A673 (cell line): ENCODE data around the gene TBX3. TPM values are rescaled to one million over a fixed set of nuclear protein-coding genes. Genes with fewer than 3 reads are reported as not detected.

Source experiments
- BruUV-seq: library from RNA; stranded (reverse); fragments of 400-500 nt; replicated peaks from 2 replicates; lab custom pipeline; 2021; lab: Mats Ljungman, UMichigan
- CTCF ChIA-PET: fragments of 300-600 bp; sonication (Branson Sonifier 250); formaldehyde crosslinking; loops from one replicate; lab custom pipeline; 2022; ENCODE audit warnings: antibody characterized with exemption; lab: Charles Lee
- POLR2A ChIA-PET: fragments of 300-600 bp; sonication (Branson Sonifier 250); formaldehyde crosslinking; loops from one replicate; lab custom pipeline; 2022; ENCODE audit warnings: antibody characterized with exemption; ENCODE audit not compliant: low non-redundant PET; lab: Charles Lee
- DNase-seq: peaks from one replicate; pipeline ENCODE4 v3.0.0-alpha.2; 2015; ENCODE audit warnings: low spot score
- H3K27ac ChIP-seq: fragments of 200-600 bp; sonication (generic); 2 replicates; pipeline ENCODE4 v1.5.1; 2016; ENCODE audit warnings: mixed run types, low read depth, mild to moderate bottlenecking, mixed read lengths, antibody characterized with exemption, low read length; ENCODE audit not compliant: poor library complexity, severe bottlenecking
- H3K27me3 ChIP-seq: fragments of 200-600 bp; sonication (generic); replicated peaks from 2 replicates; pipeline ENCODE4 v1.6.1; 2017; ENCODE audit warnings: mixed run types, low read depth, mild to moderate bottlenecking, mixed read lengths, antibody characterized with exemption, low read length; ENCODE audit not compliant: insufficient read depth, poor library complexity
- H3K36me3 ChIP-seq: fragments of 200-600 bp; sonication (generic); 2 replicates; pipeline ENCODE4 v1.6.1; 2016; ENCODE audit warnings: mixed run types, mild to moderate bottlenecking, mixed read lengths, antibody characterized with exemption, low read length; ENCODE audit not compliant: insufficient read depth, poor library complexity, severe bottlenecking
- H3K4me1 ChIP-seq: fragments of 200-600 bp; sonication (generic); 2 replicates; pipeline ENCODE4 v1.6.1; 2017; ENCODE audit warnings: mixed run types, mild to moderate bottlenecking, mixed read lengths, antibody characterized with exemption, low read length; ENCODE audit not compliant: insufficient read depth, poor library complexity, severe bottlenecking
- H3K4me3 ChIP-seq: fragments of 200-600 bp; sonication (generic); 2 replicates; pipeline ENCODE4 v1.5.1; 2016; ENCODE audit warnings: low read depth, mixed run types, mild to moderate bottlenecking, mixed read lengths, low read length; ENCODE audit not compliant: poor library complexity, severe bottlenecking
- H3K9me3 ChIP-seq: fragments of 200-600 bp; sonication (generic); 2 replicates; pipeline ENCODE4 v1.6.1; 2016; ENCODE audit warnings: mixed run types, low read depth, mild to moderate bottlenecking, mixed read lengths, antibody characterized with exemption, low read length; ENCODE audit not compliant: poor library complexity, severe bottlenecking
- EZH2 ChIP-seq: fragments of 200-600 bp; sonication (generic); IDR thresholded peaks from 2 replicates; pipeline ENCODE4 v1.6.1; 2017; ENCODE audit warnings: borderline replicate concordance, low read depth, mild to moderate bottlenecking, mixed read lengths, antibody characterized with exemption, low read length; ENCODE audit not compliant: poor library complexity, severe bottlenecking
- intact Hi-C: fragments of 100-400 bp; cut with micrococcal nuclease; formaldehyde crosslinking; loops from one replicate; pipeline ENCODE4 v1.10.0; 2022; ENCODE audit not compliant: unreplicated experiment
- total RNA-seq: library from RNA; stranded (reverse); gene quantifications from 2 replicates; pipeline ENCODE4 v1.2.3, GENCODE V29; 2021
- TF ChIP-seq, protein P1 (sequence below): fragments of 300-800, 200-600 bp; sonication (generic); conservative IDR thresholded peaks from 2 replicates; pipeline ENCODE4 v1.5.1; 2017; ENCODE audit warnings: low read depth, mild to moderate bottlenecking, antibody characterized with exemption, low read length, moderate library complexity, mixed read lengths

Gene TBX3
- total RNA-seq, 1 experiment from 2014 or later = 1.4 TPM

DNA sequence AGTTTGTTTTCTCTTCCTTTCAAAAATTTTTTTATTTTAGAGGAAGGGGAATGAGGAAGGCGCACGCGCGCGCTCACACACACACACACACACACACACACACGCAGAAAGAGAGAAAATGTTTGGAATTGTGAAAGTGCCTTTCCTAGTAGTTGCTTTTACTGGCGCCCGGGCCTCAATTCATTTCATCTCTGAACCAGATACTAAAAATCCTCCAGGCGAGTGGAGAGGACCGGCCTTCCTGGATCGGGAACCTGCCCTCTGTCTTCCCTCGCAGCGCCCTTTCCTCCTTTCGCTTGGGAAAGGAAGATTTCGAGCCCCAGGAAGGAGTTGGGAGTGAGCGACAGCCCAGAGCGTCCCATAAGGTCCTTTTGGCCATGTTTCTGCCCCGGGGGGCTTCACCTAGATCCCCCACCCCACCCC, 7.8 kb upstream of the TBX3 start:
- DNase-seq = no peak
- intact Hi-C loops = no loop called here
- POLR2A ChIA-PET = no interaction called here

DNA sequence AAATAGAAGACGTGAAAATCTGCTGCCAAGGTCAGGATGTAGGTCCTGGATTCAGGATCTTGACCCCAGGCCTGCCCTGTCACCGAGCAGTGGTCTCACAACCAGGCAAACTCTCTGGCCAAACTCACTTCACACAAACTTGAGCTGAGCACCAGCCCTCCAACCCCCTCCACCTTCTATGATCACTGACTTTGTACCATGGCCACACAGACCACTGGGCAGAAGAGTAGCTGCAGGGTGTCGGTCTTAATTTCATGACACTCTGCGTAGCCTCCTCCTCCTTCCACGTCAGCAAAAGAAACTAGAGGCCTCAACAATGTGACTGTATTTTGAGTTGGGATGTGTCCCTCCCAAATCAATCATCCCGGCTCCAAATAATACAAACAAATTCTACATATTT, 7.2 kb upstream of the TBX3 start:
- Histone ChIP-seq H3K4me3 (no peak overlapping the region), H3K36me3 (no peaks in the 10 kb centered on the region), H3K27ac (no peak overlapping the region), H3K9me3 (no peaks in the 10 kb centered on the region), H3K27me3 (peaks cover 74% of the 10 kb centered on the region), H3K4me1 (no peaks in the 10 kb centered on the region)
- POLR2A ChIA-PET = no interaction called here
- TF ChIP-seq EZH2 = no peak
- TF ChIP-seq, protein P1, sequence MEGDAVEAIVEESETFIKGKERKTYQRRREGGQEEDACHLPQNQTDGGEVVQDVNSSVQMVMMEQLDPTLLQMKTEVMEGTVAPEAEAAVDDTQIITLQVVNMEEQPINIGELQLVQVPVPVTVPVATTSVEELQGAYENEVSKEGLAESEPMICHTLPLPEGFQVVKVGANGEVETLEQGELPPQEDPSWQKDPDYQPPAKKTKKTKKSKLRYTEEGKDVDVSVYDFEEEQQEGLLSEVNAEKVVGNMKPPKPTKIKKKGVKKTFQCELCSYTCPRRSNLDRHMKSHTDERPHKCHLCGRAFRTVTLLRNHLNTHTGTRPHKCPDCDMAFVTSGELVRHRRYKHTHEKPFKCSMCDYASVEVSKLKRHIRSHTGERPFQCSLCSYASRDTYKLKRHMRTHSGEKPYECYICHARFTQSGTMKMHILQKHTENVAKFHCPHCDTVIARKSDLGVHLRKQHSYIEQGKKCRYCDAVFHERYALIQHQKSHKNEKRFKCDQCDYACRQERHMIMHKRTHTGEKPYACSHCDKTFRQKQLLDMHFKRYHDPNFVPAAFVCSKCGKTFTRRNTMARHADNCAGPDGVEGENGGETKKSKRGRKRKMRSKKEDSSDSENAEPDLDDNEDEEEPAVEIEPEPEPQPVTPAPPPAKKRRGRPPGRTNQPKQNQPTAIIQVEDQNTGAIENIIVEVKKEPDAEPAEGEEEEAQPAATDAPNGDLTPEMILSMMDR = no peak
- BruUV-seq = no TSS peak
- CTCF ChIA-PET = no interaction called here
- intact Hi-C loops = no loop called here
- DNase-seq = no peak

More for the DNA sequence above, 7.8 kb upstream of the TBX3 start:
- Histone ChIP-seq H3K27ac (no peak overlapping the region), H3K4me1 (no peaks in the 10 kb centered on the region), H3K27me3 (peaks cover 75% of the 10 kb centered on the region), H3K36me3 (no peaks in the 10 kb centered on the region), H3K9me3 (no peaks in the 10 kb centered on the region), H3K4me3 (no peak overlapping the region)
- no peak for TF ChIP-seq EZH2
- TF ChIP-seq, protein P1 = no peak
- CTCF ChIA-PET = no interaction called here
- no TSS peak for BruUV-seq

DNA sequence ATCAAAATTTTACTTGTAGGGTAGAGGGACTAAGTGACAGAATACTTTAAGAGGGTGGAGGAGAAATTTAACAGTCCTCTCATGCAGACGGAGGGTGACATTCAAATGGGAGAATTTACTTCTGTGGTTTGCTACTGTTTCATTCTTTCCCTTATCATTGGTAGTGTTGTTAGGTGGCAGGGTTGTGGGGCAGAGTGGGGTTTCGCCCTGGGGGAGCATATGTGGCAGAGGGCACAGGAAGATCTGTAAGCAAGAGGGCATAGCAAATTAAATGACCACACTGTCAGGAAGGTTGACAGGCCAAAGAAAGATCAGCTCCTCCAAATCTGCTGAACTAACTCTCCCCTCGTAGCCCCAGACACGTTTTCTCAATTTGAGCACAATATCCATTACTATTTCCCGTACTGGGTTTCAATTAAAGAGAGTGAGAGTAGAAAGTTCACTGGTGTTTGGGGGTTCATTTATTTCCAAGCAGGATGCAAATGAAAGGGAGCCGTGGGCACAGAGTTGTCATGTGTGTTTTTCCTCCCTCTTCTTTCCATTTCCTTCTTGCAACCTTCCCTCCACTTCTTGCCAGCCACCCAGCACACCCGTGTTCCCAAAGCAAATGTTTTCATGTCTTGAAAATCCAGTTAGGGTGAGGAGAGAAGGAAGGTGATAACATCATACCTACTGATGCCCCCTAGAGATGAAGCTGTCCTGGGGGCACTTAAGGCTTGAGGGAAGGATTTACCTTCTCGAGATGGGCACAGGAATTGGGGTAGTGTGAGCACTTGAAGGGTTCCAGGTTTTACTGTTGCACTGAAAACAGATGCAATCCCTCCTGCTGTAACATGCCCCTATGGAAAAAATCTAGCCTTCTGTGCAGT, 6.5 kb upstream of the TBX3 start:
- Histone ChIP-seq H3K27me3 (peaks cover 67% of the 10 kb centered on the region), H3K27ac (no peak overlapping the region)

More for the DNA sequence above, 6.5 kb upstream of the TBX3 start:
- no TSS peak for BruUV-seq
- ChIA-PET POLR2A (no interaction called here), CTCF (no interaction called here)
- Histone ChIP-seq H3K36me3 (no peaks in the 10 kb centered on the region), H3K4me3 (no peak overlapping the region), H3K9me3 (no peaks in the 10 kb centered on the region), H3K4me1 (no peaks in the 10 kb centered on the region)
- intact Hi-C loops = no loop called here
- DNase-seq = no peak
- no peak for TF ChIP-seq EZH2
- TF ChIP-seq, protein P1 = no peak
